Measurements from ENCODE around the gene ARHGAP24. TPM values are rescaled to one million over a fixed set of nuclear protein-coding genes. Genes with fewer than 3 reads are reported as not detected.

ARHGAP24 gene
- total and polyA plus RNA-seq, 10 of the 15 experiments (the other 5 are each of a cell fraction or from before 2014, with no cell fraction given): 0.10 to 4.2 (median 0.52) TPM

DNA sequence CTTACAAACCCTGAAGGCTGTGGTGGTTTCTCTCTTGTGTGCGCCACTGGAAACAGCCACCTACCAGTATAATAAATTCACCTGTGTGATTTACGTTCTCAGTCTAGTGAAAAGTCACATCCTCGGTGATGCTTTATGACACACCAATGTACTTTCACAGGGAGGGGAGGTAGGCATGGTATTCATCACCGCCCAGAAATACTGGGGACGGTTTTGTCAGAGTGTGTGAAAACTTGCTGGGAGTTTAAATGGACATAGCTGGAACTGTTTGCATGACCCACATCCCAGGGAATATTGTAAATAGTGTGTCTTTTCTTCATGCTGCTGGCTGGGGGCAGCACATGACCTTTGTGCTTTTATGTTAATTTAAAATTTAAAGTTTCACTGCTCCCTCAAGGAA lies 463.1 kb downstream of the ARHGAP24 start:
- no peak for FAIRE-seq

More for the DNA sequence above, 463.1 kb downstream of the ARHGAP24 start:
- Histone ChIP-seq H3K4me2 (ENCODE audit: control insufficient read depth, insufficient read depth) (no peak overlapping the region), H3K27me3 (replicated peaks in 1 of 2; ENCODE audit: control insufficient read depth in 2 of 2, insufficient read depth in 2 of 2, low read length in 1 of 2) (no peaks in the 10 kb centered on the region), H3K4me3 (no peak overlapping the region), H4K20me1 (ENCODE audit: control insufficient read depth, insufficient read depth) (no peaks in the 10 kb centered on the region), H3K4me1 (ENCODE audit: control insufficient read depth, insufficient read depth, low read length) (no peaks in the 10 kb centered on the region), H3K9ac (ENCODE audit: control insufficient read depth, insufficient read depth, low read length) (no peak overlapping the region), H2AFZ (ENCODE audit: control insufficient read depth, low read depth, low read length) (no peak overlapping the region), H3K79me2 (ENCODE audit: control insufficient read depth, insufficient read depth, low read length) (no peaks in the 10 kb centered on the region), H3K36me3 (ENCODE audit: control insufficient read depth in 2 of 2, insufficient read depth in 2 of 2, low read length in 1 of 2) (no peaks in the 10 kb centered on the region), H3K9me3 (replicated peaks; ENCODE audit: control insufficient read depth, insufficient read depth, low read length) (no peaks in the 10 kb centered on the region), H3K27ac (ENCODE audit: control insufficient read depth, insufficient read depth) (no peak overlapping the region)
- DNase-seq (ENCODE audit: low read depth, low spot score) (no peak), ATAC-seq (no peak)
- 38% methylated on average over 5 of the region's 5 CpGs for WGBS (ENCODE audit: insufficient coverage, insufficient replicate concordance, low lambda C conversion rate, missing lambda C conversion rate)
- in situ Hi-C loops (cut with MboI) (no loop called here), intact Hi-C loops (cut with micrococcal nuclease; ENCODE audit: unreplicated experiment) (no loop called here)
- SMC1A ChIA-PET (ENCODE audit: uncharacterized antibody, unreplicated experiment): interaction anchor here (1.0 kb wide), 1 partner anchor 43 kb away, joined by 4 read pairs; no protein-coding TSS in a partner anchor
- POLR2A ChIA-PET: no interaction called here
- RAD21 ChIA-PET (ENCODE audit: unreplicated experiment): no interaction called here
- CTCF ChIA-PET: interaction anchor here (1.1 kb wide), 1 partner anchor 44 kb away, joined by 3 read pairs; no protein-coding TSS in a partner anchor
- no TSS peak for BruUV-seq (replicated peaks)
- TF ChIP-seq, protein P1, sequence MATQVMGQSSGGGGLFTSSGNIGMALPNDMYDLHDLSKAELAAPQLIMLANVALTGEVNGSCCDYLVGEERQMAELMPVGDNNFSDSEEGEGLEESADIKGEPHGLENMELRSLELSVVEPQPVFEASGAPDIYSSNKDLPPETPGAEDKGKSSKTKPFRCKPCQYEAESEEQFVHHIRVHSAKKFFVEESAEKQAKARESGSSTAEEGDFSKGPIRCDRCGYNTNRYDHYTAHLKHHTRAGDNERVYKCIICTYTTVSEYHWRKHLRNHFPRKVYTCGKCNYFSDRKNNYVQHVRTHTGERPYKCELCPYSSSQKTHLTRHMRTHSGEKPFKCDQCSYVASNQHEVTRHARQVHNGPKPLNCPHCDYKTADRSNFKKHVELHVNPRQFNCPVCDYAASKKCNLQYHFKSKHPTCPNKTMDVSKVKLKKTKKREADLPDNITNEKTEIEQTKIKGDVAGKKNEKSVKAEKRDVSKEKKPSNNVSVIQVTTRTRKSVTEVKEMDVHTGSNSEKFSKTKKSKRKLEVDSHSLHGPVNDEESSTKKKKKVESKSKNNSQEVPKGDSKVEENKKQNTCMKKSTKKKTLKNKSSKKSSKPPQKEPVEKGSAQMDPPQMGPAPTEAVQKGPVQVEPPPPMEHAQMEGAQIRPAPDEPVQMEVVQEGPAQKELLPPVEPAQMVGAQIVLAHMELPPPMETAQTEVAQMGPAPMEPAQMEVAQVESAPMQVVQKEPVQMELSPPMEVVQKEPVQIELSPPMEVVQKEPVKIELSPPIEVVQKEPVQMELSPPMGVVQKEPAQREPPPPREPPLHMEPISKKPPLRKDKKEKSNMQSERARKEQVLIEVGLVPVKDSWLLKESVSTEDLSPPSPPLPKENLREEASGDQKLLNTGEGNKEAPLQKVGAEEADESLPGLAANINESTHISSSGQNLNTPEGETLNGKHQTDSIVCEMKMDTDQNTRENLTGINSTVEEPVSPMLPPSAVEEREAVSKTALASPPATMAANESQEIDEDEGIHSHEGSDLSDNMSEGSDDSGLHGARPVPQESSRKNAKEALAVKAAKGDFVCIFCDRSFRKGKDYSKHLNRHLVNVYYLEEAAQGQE (IDR thresholded peaks at IDR 0.05; ENCODE audit: low read depth, low read length): no peak
- no peak for TF ChIP-seq BMI1 (IDR thresholded peaks at IDR 0.05; ENCODE audit: borderline replicate concordance)
- no peak for TF ChIP-seq RAD51 (IDR thresholded peaks at IDR 0.05)
- TF ChIP-seq DPF2 (IDR thresholded peaks at IDR 0.05): no peak
- no peak for TF ChIP-seq SPI1 (IDR thresholded peaks at IDR 0.05; ENCODE audit: borderline replicate concordance, insufficient read depth, low read depth, low read length)
- no peak for TF ChIP-seq RELA (IDR thresholded peaks at IDR 0.05; ENCODE audit: borderline replicate concordance, partially characterized antibody)
- TF ChIP-seq CREB1 (IDR thresholded peaks at IDR 0.05; ENCODE audit: low read depth): no peak
- no peak for TF ChIP-seq NFYB (IDR thresholded peaks at IDR 0.05; ENCODE audit: insufficient read depth, low read depth, low read length)
- no peak for TF ChIP-seq GATAD2B (conservative IDR thresholded peaks at IDR 0.05; ENCODE audit: low read depth)
